ENCODE data around the gene PVALEF. TPM values are rescaled to one million over a fixed set of nuclear protein-coding genes. Genes with fewer than 3 reads are reported as not detected.

The PVALEF gene
- total RNA-seq, 4 donors from 2014 or later, result not detected

DNA sequence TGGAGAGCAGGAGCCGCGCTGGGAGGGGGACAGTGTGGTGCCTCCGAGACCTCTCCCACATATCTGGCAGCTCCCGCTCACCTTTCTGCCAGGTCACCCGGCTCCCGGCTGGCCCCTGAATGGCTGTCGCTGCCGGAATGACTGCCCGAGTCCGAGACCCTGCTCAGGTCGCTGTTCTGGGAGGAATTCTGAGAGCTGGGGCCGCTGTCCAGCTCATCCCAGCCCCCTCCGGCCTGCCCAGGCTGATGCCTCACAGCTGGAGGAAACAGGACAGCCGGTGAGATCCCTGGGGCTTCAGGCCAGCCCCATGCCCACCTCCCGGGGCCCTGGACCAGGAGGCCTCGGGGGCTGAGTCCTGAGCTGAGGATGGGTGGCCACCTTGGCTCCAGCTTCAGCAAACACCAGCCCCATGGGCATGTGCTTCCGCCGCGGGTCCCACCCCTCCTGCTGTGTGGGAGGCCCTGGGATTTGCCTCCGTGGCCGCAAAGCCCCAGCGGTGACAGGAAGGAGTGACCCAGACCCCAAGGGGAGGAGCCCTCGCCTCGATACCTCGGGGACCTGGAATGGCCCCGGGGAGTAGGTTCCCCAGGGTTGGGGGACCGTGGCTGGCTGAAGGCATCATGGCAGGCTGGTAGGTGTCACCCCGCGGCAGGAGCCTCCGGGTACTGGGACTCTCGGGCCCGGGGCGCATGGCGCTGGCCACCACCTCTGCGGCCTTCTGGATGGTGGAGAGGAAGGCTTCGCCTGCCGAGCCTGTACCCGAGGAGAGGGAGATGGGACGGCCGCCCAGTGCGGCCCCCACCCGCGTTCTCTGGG lies 66.7 kb downstream of the PVALEF start:
- intact Hi-C loops (cut with DNase I; ENCODE audit: low total_unique reads) (no loop called here), in situ Hi-C loops (cut with MboI; ENCODE audit: low sequenced_read_pairs in 4 of 4) (loop anchor here in 1 of 4 donors (25.0 kb wide), 1 partner anchor 95 kb away; no protein-coding TSS in a partner anchor)
- Histone ChIP-seq H3K27ac (no peak overlapping the region), H3K4me1 (no peaks in the 10 kb centered on the region), H3K9me3 (no peaks in the 10 kb centered on the region), H3K4me3 (no peak overlapping the region), H3K36me3 (peaks cover 0 to 51% of the 10 kb centered on the region in 2 donors), H3K27me3 (no peaks in the 10 kb centered on the region)
- DNase-seq, result no peak
- TF ChIP-seq, protein P1, sequence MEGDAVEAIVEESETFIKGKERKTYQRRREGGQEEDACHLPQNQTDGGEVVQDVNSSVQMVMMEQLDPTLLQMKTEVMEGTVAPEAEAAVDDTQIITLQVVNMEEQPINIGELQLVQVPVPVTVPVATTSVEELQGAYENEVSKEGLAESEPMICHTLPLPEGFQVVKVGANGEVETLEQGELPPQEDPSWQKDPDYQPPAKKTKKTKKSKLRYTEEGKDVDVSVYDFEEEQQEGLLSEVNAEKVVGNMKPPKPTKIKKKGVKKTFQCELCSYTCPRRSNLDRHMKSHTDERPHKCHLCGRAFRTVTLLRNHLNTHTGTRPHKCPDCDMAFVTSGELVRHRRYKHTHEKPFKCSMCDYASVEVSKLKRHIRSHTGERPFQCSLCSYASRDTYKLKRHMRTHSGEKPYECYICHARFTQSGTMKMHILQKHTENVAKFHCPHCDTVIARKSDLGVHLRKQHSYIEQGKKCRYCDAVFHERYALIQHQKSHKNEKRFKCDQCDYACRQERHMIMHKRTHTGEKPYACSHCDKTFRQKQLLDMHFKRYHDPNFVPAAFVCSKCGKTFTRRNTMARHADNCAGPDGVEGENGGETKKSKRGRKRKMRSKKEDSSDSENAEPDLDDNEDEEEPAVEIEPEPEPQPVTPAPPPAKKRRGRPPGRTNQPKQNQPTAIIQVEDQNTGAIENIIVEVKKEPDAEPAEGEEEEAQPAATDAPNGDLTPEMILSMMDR (IDR thresholded peaks at IDR 0.05 in 4 of 5, conservative IDR thresholded peaks at IDR 0.05 in 1 of 5), result no peak
- TF ChIP-seq POLR2A (IDR thresholded peaks at IDR 0.05), result no peak
- ATAC-seq, result no peak

MicroRNAs within 50 kb of the gene (microRNA counts, 767-probe panel; counts per million panel counts)
- 356 to 448 counts per million in 2 donors for microRNA hsa-miR-1250
- microRNA hsa-miR-338-3p, result 6,439 to 7,836 counts per million in 2 donors
- microRNA hsa-miR-338-5p, result 356 to 448 counts per million in 2 donors
- 356 to 448 counts per million in 2 donors for microRNA hsa-miR-657

Small RNA genes within 50 kb of the gene (microRNA-seq; reads per million reads assigned to microRNA genes)
- gene MIR1250 (ENCODE audit: borderline replicate concordance in 2 of 2), result 0 reads per million in 2 donors
- gene MIR3065 (ENCODE audit: borderline replicate concordance in 2 of 2), result 0 reads per million in 2 donors
- 0 reads per million in 2 donors for gene MIR338 (ENCODE audit: borderline replicate concordance in 2 of 2)
- 0 reads per million in 2 donors for gene MIR657 (ENCODE audit: borderline replicate concordance in 2 of 2)

Other genes with a start within 250 kb of the PVALEF start
- 10 to 100 TPM; 29.8 to 33.3 (median 33.0) TPM for gene CHMP6, start 173.7 kb upstream of the PVALEF start, total RNA-seq
- 10 to 100 TPM in 3 of 4 donors, 1 to 10 TPM in 1; 7.3 to 36.1 (median 15.4) TPM for gene BAIAP2, start 130.4 kb upstream of the PVALEF start, total RNA-seq
- gene AATK, start 714 bp downstream of the PVALEF start, total RNA-seq, result 1 to 10 TPM in 2 of 4 donors, under 1 TPM in 2; 0.10 to 1.3 (median 0.80) TPM
- 1 to 10 TPM; 6.0 to 8.8 (median 7.5) TPM for gene CEP131, start 57.5 kb downstream of the PVALEF start, total RNA-seq
- 10 to 100 TPM; 15.5 to 32.9 (median 24.3) TPM for gene TEPSIN, start 73.5 kb downstream of the PVALEF start, total RNA-seq
- gene NDUFAF8, start 73.8 kb downstream of the PVALEF start, total RNA-seq, result 100 to 1,000 TPM in 1 of 4 donors, 10 to 100 TPM in 3; 39.4 to 700 (median 74.5) TPM
- gene SLC38A10, start 129.8 kb downstream of the PVALEF start, total RNA-seq, result 10 to 100 TPM; 24.5 to 56.5 (median 28.8) TPM
- 1 to 10 TPM; 2.5 to 8.4 (median 5.8) TPM for gene BAHCC1, start 229.9 kb downstream of the PVALEF start, total RNA-seq